ENCODE data around the gene TUB. TPM values are rescaled to one million over a fixed set of nuclear protein-coding genes. Genes with fewer than 3 reads are reported as not detected.

The TUB gene
- total RNA-seq, 1 experiment from 2014 or later: not detected

DNA sequence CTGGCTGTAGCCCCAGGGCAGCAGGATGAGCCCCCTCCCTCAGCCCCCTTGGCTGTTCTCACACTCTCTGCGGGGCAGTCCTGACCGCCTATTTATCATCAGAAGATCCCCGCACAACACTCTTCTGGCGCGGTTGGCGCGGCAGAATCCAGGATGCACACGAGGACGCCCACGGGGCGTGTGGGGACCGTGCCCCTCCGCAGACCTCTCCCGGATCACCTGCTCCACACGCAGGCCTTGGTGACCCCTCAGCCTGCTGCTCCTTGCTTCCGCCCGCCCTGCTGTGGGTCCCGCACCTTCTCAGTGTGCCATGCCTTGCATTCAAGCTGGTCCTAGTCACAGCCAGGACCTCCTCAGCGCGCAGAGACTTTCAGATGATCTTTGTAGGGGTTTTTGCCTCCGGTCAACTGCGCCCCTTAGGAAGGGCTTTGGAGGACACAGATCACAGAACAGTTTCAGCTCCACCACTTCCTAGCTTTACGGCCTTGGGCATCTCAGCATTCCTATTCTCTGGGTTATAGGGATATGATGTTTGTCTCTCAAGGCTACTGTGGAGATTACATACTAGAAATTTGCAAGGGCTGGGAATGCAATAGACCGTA lies 841 bp upstream of the TUB start:
- no peak overlapping the region for H3K4me3 ChIP-seq
- H4K20me1 ChIP-seq (ENCODE audit: insufficient read depth): no peaks in the 10 kb centered on the region
- POLR2A ChIA-PET (ENCODE audit: unreplicated experiment): no interaction called here
- no peaks in the 10 kb centered on the region for H3K9me2 ChIP-seq (ENCODE audit: insufficient read depth)
- intact Hi-C loops (cut with micrococcal nuclease; ENCODE audit: unreplicated experiment): no loop called here
- H3K4me1 ChIP-seq (replicated peaks; ENCODE audit: insufficient read depth): no peaks in the 10 kb centered on the region
- H2AFZ ChIP-seq: no peak overlapping the region
- no peak overlapping the region for H3K27ac ChIP-seq
- CTCF ChIA-PET: no interaction called here
- no peaks in the 10 kb centered on the region for H3K79me2 ChIP-seq (ENCODE audit: low read depth)
- H3K27me3 ChIP-seq (ENCODE audit: insufficient read depth, low read depth): 0 out of 2 replicates have a peak, but pooled peaks cover 7% of the 10 kb centered on the region
- no peak overlapping the region for H3K4me2 ChIP-seq
- TF ChIP-seq EZH2 (IDR thresholded peaks at IDR 0.05; ENCODE audit: low read depth): no peak
- TF ChIP-seq, protein P1, sequence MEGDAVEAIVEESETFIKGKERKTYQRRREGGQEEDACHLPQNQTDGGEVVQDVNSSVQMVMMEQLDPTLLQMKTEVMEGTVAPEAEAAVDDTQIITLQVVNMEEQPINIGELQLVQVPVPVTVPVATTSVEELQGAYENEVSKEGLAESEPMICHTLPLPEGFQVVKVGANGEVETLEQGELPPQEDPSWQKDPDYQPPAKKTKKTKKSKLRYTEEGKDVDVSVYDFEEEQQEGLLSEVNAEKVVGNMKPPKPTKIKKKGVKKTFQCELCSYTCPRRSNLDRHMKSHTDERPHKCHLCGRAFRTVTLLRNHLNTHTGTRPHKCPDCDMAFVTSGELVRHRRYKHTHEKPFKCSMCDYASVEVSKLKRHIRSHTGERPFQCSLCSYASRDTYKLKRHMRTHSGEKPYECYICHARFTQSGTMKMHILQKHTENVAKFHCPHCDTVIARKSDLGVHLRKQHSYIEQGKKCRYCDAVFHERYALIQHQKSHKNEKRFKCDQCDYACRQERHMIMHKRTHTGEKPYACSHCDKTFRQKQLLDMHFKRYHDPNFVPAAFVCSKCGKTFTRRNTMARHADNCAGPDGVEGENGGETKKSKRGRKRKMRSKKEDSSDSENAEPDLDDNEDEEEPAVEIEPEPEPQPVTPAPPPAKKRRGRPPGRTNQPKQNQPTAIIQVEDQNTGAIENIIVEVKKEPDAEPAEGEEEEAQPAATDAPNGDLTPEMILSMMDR (conservative IDR thresholded peaks at IDR 0.05): no peak
- no peak for DNase-seq
- H3K36me3 ChIP-seq (ENCODE audit: low read depth): no peaks in the 10 kb centered on the region
- BruUV-seq (replicated peaks): no TSS peak
- no peaks in the 10 kb centered on the region for H3K9me3 ChIP-seq (ENCODE audit: insufficient read depth, low read depth)
- no peaks in the 10 kb centered on the region for H3F3A ChIP-seq (ENCODE audit: insufficient read depth, low read depth)

- DNase-seq: no peak
- no peak overlapping the region for H2AFZ ChIP-seq
- no TSS peak for BruUV-seq (replicated peaks)
- H3K4me2 ChIP-seq: no peak overlapping the region
- H3K4me3 ChIP-seq: no peak overlapping the region
- H3K9me3 ChIP-seq (ENCODE audit: insufficient read depth, low read depth): no peaks in the 10 kb centered on the region
- CTCF ChIA-PET: no interaction called here
- TF ChIP-seq, protein P1 (conservative IDR thresholded peaks at IDR 0.05): no peak
- no peak for TF ChIP-seq EZH2 (IDR thresholded peaks at IDR 0.05; ENCODE audit: low read depth)
- no peaks in the 10 kb centered on the region for H4K20me1 ChIP-seq (ENCODE audit: insufficient read depth)
- no peaks in the 10 kb centered on the region for H3K79me2 ChIP-seq (ENCODE audit: low read depth)
- no peaks in the 10 kb centered on the region for H3K9me2 ChIP-seq (ENCODE audit: insufficient read depth)
- no peaks in the 10 kb centered on the region for H3F3A ChIP-seq (ENCODE audit: insufficient read depth, low read depth)
- POLR2A ChIA-PET (ENCODE audit: unreplicated experiment): no interaction called here
- H3K27ac ChIP-seq: no peak overlapping the region
- H3K36me3 ChIP-seq (ENCODE audit: low read depth): no peaks in the 10 kb centered on the region
- H3K4me1 ChIP-seq (replicated peaks; ENCODE audit: insufficient read depth): no peaks in the 10 kb centered on the region
- H3K27me3 ChIP-seq (ENCODE audit: insufficient read depth, low read depth): peaks cover 9% of the 10 kb centered on the region; the same call in 1 of the 2 replicates
- intact Hi-C loops (cut with micrococcal nuclease; ENCODE audit: unreplicated experiment): no loop called here
Observed at GRCh38 chr11:8081591-8082250, 710 bp downstream of the TUB start.

GRCh38 chr11:8082391-8083087 lies 1.5 kb downstream of the TUB start:
- H3F3A ChIP-seq (ENCODE audit: insufficient read depth, low read depth): no peaks in the 10 kb centered on the region
- TF ChIP-seq, protein P1 (conservative IDR thresholded peaks at IDR 0.05): no peak
- no peak for TF ChIP-seq EZH2 (IDR thresholded peaks at IDR 0.05; ENCODE audit: low read depth)
- no peak overlapping the region for H3K4me2 ChIP-seq
- no peak for DNase-seq
- H3K27ac ChIP-seq: no peak overlapping the region
- no peaks in the 10 kb centered on the region for H3K36me3 ChIP-seq (ENCODE audit: low read depth)
- no peaks in the 10 kb centered on the region for H3K9me2 ChIP-seq (ENCODE audit: insufficient read depth)
- no peaks in the 10 kb centered on the region for H3K9me3 ChIP-seq (ENCODE audit: insufficient read depth, low read depth)
- H2AFZ ChIP-seq: no peak overlapping the region
- H3K4me3 ChIP-seq: no peak overlapping the region
- H4K20me1 ChIP-seq (ENCODE audit: insufficient read depth): no peaks in the 10 kb centered on the region
- CTCF ChIA-PET: no interaction called here
- H3K4me1 ChIP-seq (replicated peaks; ENCODE audit: insufficient read depth): no peaks in the 10 kb centered on the region
- no TSS peak for BruUV-seq (replicated peaks)
- peaks cover 13% of the 10 kb centered on the region; the same call in 1 of the 2 replicates for H3K27me3 ChIP-seq (ENCODE audit: insufficient read depth, low read depth)
- POLR2A ChIA-PET (ENCODE audit: unreplicated experiment): no interaction called here
- intact Hi-C loops (cut with micrococcal nuclease; ENCODE audit: unreplicated experiment): no loop called here
- H3K79me2 ChIP-seq (ENCODE audit: low read depth): no peaks in the 10 kb centered on the region
